PC-9 (cell line): ENCODE data around the gene KXD1. TPM values are rescaled to one million over a fixed set of nuclear protein-coding genes. Genes with fewer than 3 reads are reported as not detected.

Experiments used
- BruUV-seq: library from RNA; stranded (reverse); fragments of 400-500 nt; replicated peaks from 2 replicates; lab custom pipeline; 2021; lab: Mats Ljungman, UMichigan
- CTCF ChIA-PET: fragments of 300-600 bp; sonication (Branson Sonifier 250); formaldehyde crosslinking; loops from one replicate; lab custom pipeline; 2022; ENCODE audit warnings: antibody characterized with exemption; lab: Charles Lee
- POLR2A ChIA-PET: fragments of 300-600 bp; sonication (Branson Sonifier 250); formaldehyde crosslinking; loops from one replicate; lab custom pipeline; 2022; ENCODE audit warnings: antibody characterized with exemption; ENCODE audit not compliant: unreplicated experiment; lab: Charles Lee
- DNase-seq, 2 experiments: peaks; one replicate each; pipeline versions ENCODE4 v3.0.0 to v3.0.0-alpha.2; 2015 to 2022; ENCODE audit warnings: mixed read lengths in 1 of 2
- H2AFZ ChIP-seq: fragments of 200-600 bp; sonication (generic); 2 replicates; pipeline ENCODE4 v1.8.1; 2017; ENCODE audit warnings: antibody characterized with exemption
- H3F3A ChIP-seq: fragments of 200-600 bp; sonication (generic); 2 replicates; pipeline ENCODE4 v1.8.1; 2017; ENCODE audit warnings: antibody characterized with exemption, mild to moderate bottlenecking, low read depth; ENCODE audit not compliant: insufficient read depth
- H3K27ac ChIP-seq: fragments of 200-600 bp; sonication (generic); 2 replicates; pipeline ENCODE4 v1.6.1; 2016; ENCODE audit warnings: mixed run types
- H3K27me3 ChIP-seq: fragments of 200-600 bp; sonication (generic); 2 replicates; pipeline ENCODE4 v1.6.1; 2016; ENCODE audit warnings: low read depth, mixed run types; ENCODE audit not compliant: insufficient read depth
- H3K36me3 ChIP-seq: fragments of 200-600 bp; sonication (generic); 2 replicates; pipeline ENCODE4 v1.6.1; 2016; ENCODE audit warnings: low read depth, mixed run types
- H3K4me1 ChIP-seq: fragments of 200-600 bp; sonication (generic); replicated peaks from 2 replicates; pipeline ENCODE4 v1.6.1; 2016; ENCODE audit warnings: mixed run types; ENCODE audit not compliant: insufficient read depth
- H3K4me2 ChIP-seq: fragments of 200-600 bp; sonication (generic); 2 replicates; pipeline ENCODE4 v1.6.1; 2017; ENCODE audit warnings: mixed run types
- H3K4me3 ChIP-seq: fragments of 200-600 bp; sonication (generic); 2 replicates; pipeline ENCODE4 v1.6.1; 2016; ENCODE audit warnings: mixed run types
- H3K79me2 ChIP-seq: fragments of 200-600 bp; sonication (generic); 2 replicates; pipeline ENCODE4 v1.6.1; 2017; ENCODE audit warnings: low read depth, mixed run types
- H3K9me2 ChIP-seq: fragments of 200-600 bp; sonication (generic); 2 replicates; pipeline ENCODE4 v1.8.1; 2017; ENCODE audit warnings: mild to moderate bottlenecking; ENCODE audit not compliant: insufficient read depth
- H3K9me3 ChIP-seq: fragments of 200-600 bp; sonication (generic); 2 replicates; pipeline ENCODE4 v1.8.1; 2016; ENCODE audit warnings: low read depth; ENCODE audit not compliant: insufficient read depth
- H4K20me1 ChIP-seq: fragments of 200-600 bp; sonication (generic); 2 replicates; pipeline ENCODE4 v1.8.1; 2017; ENCODE audit not compliant: insufficient read depth
- CTCF ChIP-seq: fragments of 200-600 bp; sonication (generic); conservative IDR thresholded peaks from 2 replicates; pipeline ENCODE4 v1.6.1; 2017; ENCODE audit warnings: mixed run types, antibody characterized with exemption, mild to moderate bottlenecking, moderate library complexity
- EZH2 ChIP-seq: fragments of 200-600 bp; sonication (generic); IDR thresholded peaks from 2 replicates; pipeline ENCODE4 v1.8.0; 2017; ENCODE audit warnings: antibody characterized with exemption, low read depth
- intact Hi-C: fragments of 100-400 bp; cut with micrococcal nuclease; formaldehyde crosslinking; loops from one replicate; pipeline ENCODE4 v1.10.0; 2022; ENCODE audit not compliant: unreplicated experiment
- total RNA-seq: library from RNA; stranded (reverse); gene quantifications from 2 replicates; pipeline ENCODE4 v1.2.3, GENCODE V29; 2021

KXD1 gene
- total RNA-seq, 1 experiment from 2014 or later = 101 TPM

DNA sequence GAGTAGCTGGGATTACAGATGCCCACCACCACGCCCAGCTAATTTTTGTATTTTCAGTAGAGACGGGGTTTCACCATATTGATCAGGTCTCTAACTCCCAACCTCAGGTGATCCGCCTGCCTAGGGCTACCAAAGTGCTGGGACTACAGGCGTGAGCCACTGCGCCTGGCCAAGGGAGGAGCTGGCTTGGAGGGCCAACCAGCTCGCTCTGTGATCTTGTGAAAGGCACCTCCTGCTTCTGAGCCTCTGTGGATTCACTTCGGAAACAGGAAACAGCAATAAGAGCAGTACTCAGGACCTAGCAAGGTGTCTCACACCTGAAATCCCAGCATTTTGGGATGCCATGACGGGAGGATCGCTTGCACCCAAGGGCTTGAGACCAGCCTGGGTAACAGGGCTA lies 33.8 kb upstream of the KXD1 start:
- no peak overlapping the region for H3K4me3 ChIP-seq
- no peaks in the 10 kb centered on the region for H3K36me3 ChIP-seq
- no peaks in the 10 kb centered on the region for H3K9me2 ChIP-seq
- no peaks in the 10 kb centered on the region for H3K27me3 ChIP-seq
- H3K9me3 ChIP-seq = no peaks in the 10 kb centered on the region
- no peak for DNase-seq
- BruUV-seq = no TSS peak
- H3K4me1 ChIP-seq = peaks cover 21% of the 10 kb centered on the region
- H2AFZ ChIP-seq = no peak overlapping the region
- no peak overlapping the region for H3K27ac ChIP-seq
- intact Hi-C loops = loop anchor here (5.0 kb wide), 1 partner anchor 57 kb away; no protein-coding TSS in a partner anchor
- peaks cover 40% of the 10 kb centered on the region for H3F3A ChIP-seq
- H3K79me2 ChIP-seq = peaks cover 24% of the 10 kb centered on the region
- ChIA-PET CTCF (no interaction called here), POLR2A (interaction anchor here (0.5 kb wide), 1 partner anchor 20 kb away, joined by 5 read pairs; no protein-coding TSS in a partner anchor)
- H3K4me2 ChIP-seq = no peak overlapping the region
- H4K20me1 ChIP-seq = peaks cover 12% of the 10 kb centered on the region
- no peak for TF ChIP-seq CTCF
- TF ChIP-seq EZH2 = no peak

- H4K20me1 ChIP-seq = no peaks in the 10 kb centered on the region
- intact Hi-C loops = no loop called here
- no peaks in the 10 kb centered on the region for H3K9me2 ChIP-seq
- TF ChIP-seq CTCF (no peak), EZH2 (no peak)
- POLR2A ChIA-PET = no interaction called here
- no peaks in the 10 kb centered on the region for H3K9me3 ChIP-seq
- H3K79me2 ChIP-seq = peaks cover 4% of the 10 kb centered on the region
- H3K36me3 ChIP-seq = no peaks in the 10 kb centered on the region
- H3K27ac ChIP-seq = no peak overlapping the region
- BruUV-seq = no TSS peak
- H3K4me3 ChIP-seq = no peak overlapping the region
- peaks cover 33% of the 10 kb centered on the region for H3F3A ChIP-seq
- 0 out of 2 replicates have a peak, but pooled peaks cover 8% of the 10 kb centered on the region for H3K4me1 ChIP-seq
- CTCF ChIA-PET = no interaction called here
- H3K4me2 ChIP-seq = no peak overlapping the region
- no peaks in the 10 kb centered on the region for H3K27me3 ChIP-seq
- no peak overlapping the region for H2AFZ ChIP-seq
- DNase-seq = peak; percentile 42 to 82
Observed at GRCh38 chr19:18526316-18526715, 31.4 kb upstream of the KXD1 start.

DNA sequence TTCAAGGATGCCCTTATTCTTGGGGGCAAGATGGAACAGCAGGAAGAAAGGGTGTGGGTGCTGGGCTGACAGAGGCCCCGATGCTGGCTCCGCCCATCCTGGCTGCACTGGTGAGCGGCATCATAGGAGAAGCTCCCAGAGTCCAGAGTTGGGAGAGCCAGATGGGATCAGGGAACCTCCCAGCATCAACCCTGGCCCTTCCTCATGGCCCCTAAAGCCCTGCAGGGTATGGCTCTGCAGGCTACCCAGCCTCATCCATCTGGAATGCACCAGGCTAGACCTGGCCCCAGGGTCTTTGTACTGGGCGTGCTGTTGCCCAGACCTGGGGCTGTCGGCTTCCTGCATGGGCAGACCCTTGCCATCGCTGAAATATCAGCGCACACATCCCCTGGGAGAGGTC lies 27.9 kb upstream of the KXD1 start:
- CTCF ChIA-PET = no interaction called here
- no peak for DNase-seq
- Histone ChIP-seq H3K27me3 (no peaks in the 10 kb centered on the region), H4K20me1 (no peaks in the 10 kb centered on the region), H3K4me2 (no peak overlapping the region), H3F3A (peaks cover 22% of the 10 kb centered on the region), H3K9me3 (no peaks in the 10 kb centered on the region), H3K27ac (no peak overlapping the region), H3K36me3 (no peaks in the 10 kb centered on the region), H3K4me1 (no peaks in the 10 kb centered on the region), H2AFZ (no peak overlapping the region), H3K9me2 (no peaks in the 10 kb centered on the region), H3K4me3 (no peak overlapping the region), H3K79me2 (no peaks in the 10 kb centered on the region)
- BruUV-seq = no TSS peak
- intact Hi-C loops = no loop called here
- POLR2A ChIA-PET = interaction anchor here (1.0 kb wide), 1 partner anchor 1139 kb away, joined by 7 read pairs; no protein-coding TSS in a partner anchor
- TF ChIP-seq EZH2 = no peak

DNA sequence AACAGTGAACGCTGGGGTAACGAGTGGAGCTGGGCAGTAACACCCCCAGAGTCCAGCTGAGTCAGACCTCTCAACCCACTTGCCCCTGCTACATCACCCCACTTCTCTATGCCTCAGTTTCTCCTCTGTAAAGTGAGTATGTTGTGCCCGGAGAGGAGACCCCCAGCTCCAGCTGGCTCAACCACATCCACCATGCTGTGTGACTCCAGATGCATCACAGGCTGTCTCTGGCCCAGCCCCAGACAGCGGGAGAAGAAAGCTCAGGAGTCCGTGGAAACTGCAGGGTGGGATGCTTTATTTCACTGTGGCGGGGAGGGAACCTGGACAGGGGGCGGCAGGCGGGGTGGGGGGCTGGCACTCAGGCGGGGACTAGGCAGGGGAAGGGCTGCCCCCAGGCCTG lies 26.2 kb upstream of the KXD1 start:
- intact Hi-C loops = no loop called here
- Histone ChIP-seq H4K20me1 (no peaks in the 10 kb centered on the region), H3K9me2 (no peaks in the 10 kb centered on the region), H3K9me3 (no peaks in the 10 kb centered on the region), H3K4me1 (no peaks in the 10 kb centered on the region), H3K4me2 (no peak overlapping the region), H3K4me3 (no peak overlapping the region), H2AFZ (no peak overlapping the region), H3K36me3 (peaks cover 6% of the 10 kb centered on the region; the same call in 1 of the 2 replicates), H3K27me3 (no peaks in the 10 kb centered on the region), H3K27ac (no peak overlapping the region), H3F3A (peaks cover 24% of the 10 kb centered on the region), H3K79me2 (no peaks in the 10 kb centered on the region)
- TF ChIP-seq CTCF = no peak
- no peak for TF ChIP-seq EZH2
- BruUV-seq = no TSS peak
- ChIA-PET POLR2A (no interaction called here), CTCF (no interaction called here)
- no peak for DNase-seq
